Tibial artery (tissue), 4 donors: Measurements from ENCODE around the gene ATF5.
"Not testable (repeated sequence)": the region's sequence is repeated elsewhere in the genome, so short reads cannot be mapped to it uniquely, and the experiment has no call there.

Source experiments
- DNase-seq, 2 donors: peaks; one replicate each; pipeline ENCODE4 v3.0.0-alpha.2; 2019
- H3K27ac ChIP-seq, 2 donors: fragments of 200-600 bp; sonication (generic) in 1 of 2; 1 replicate in 1 of 2; 2 replicates in 1 of 2; pipeline ENCODE4 v1.5.1; 2018 to 2019; ENCODE audit warnings: mild to moderate bottlenecking in 1 of 2
- H3K27me3 ChIP-seq, 2 donors: fragments of 200-600 bp; sonication (generic) in 1 of 2; one replicate each; pipeline versions ENCODE4 v1.5.1 to v1.6.0; 2016 to 2019
- H3K36me3 ChIP-seq, 3 donors: fragments of 200-600 bp; sonication (generic) in 2 of 3; one replicate each; pipeline ENCODE4 v1.5.1; 2016 to 2019; ENCODE audit warnings: mild to moderate bottlenecking in 2 of 3
- H3K4me1 ChIP-seq, 4 donors: fragments of 200-600 bp; sonication (generic) in 2 of 4; 1 replicate in 3 of 4; 2 replicates in 1 of 4; pipeline ENCODE4 v1.5.1; 2016 to 2019
- H3K4me3 ChIP-seq, 2 donors: fragments of 200-600 bp; sonication (generic) in 1 of 2; 1 replicate in 1 of 2; 2 replicates in 1 of 2; pipeline ENCODE4 v1.5.1; 2018 to 2019; ENCODE audit warnings: mild to moderate bottlenecking in 2 of 2
- H3K9me3 ChIP-seq, 3 donors: fragments of 200-600 bp; sonication (generic) in 1 of 3; one replicate each; pipeline ENCODE4 v1.5.1; 2016 to 2019
- CTCF ChIP-seq, 2 experiments: fragments of 200-600 bp in 1 of 2; fragments of 450-650 bp in 1 of 2; IDR thresholded peaks; one replicate each; pipeline ENCODE4 v1.5.1; 2017 to 2019; ENCODE audit warnings: antibody characterized with exemption in 2 of 2, mild to moderate bottlenecking in 1 of 2, moderate library complexity in 1 of 2
- intact Hi-C: fragments of 100-400 bp; cut with DNase I; formaldehyde crosslinking; loops from one replicate; pipeline ENCODE4 v1.15.0; 2023; ENCODE audit warnings: low total_unique reads

Gene ATF5

GRCh38 chr19:49923055-49924003, 5.7 kb upstream of the ATF5 start:
- DNase-seq: no peak
- intact Hi-C loops: no loop called here
- Histone ChIP-seq H3K27me3 (no peaks in the 10 kb centered on the region), H3K36me3 (peaks cover 16 to 81% (median 45%) of the 10 kb centered on the region in 3 donors), H3K4me3 (no peak overlapping the region), H3K4me1 (peaks cover 0 to 26% (median 23%) of the 10 kb centered on the region in 4 donors), H3K9me3 (no peaks in the 10 kb centered on the region), H3K27ac (no peak overlapping the region)
- TF ChIP-seq CTCF (IDR thresholded peaks at IDR 0.05): no peak

GRCh38 chr19:49924004-49924880, 4.8 kb upstream of the ATF5 start:
- Histone ChIP-seq H3K4me3 (no peak overlapping the region), H3K36me3 (peaks cover 16 to 72% (median 45%) of the 10 kb centered on the region in 3 donors), H3K27ac (no peak overlapping the region), H3K9me3 (no peaks in the 10 kb centered on the region), H3K4me1 (peaks cover 0 to 30% (median 25%) of the 10 kb centered on the region in 4 donors), H3K27me3 (no peaks in the 10 kb centered on the region)
- intact Hi-C loops: no loop called here
- no peak for TF ChIP-seq CTCF (IDR thresholded peaks at IDR 0.05)
- no peak for DNase-seq

- H3K27ac ChIP-seq, H3K9me3 ChIP-seq, H3K27me3 ChIP-seq, intact Hi-C loops, H3K4me3 ChIP-seq, DNase-seq: not testable (repeated sequence)
- H3K4me1 ChIP-seq: peaks cover 0 to 30% (median 25%) of the 10 kb centered on the region in 4 donors
- H3K36me3 ChIP-seq: peaks cover 16 to 70% (median 45%) of the 10 kb centered on the region in 3 donors
Measured at GRCh38 chr19:49924881-49925210, 4.2 kb upstream of the ATF5 start.

- TF ChIP-seq CTCF (IDR thresholded peaks at IDR 0.05): no peak
- peaks cover 16 to 66% (median 45%) of the 10 kb centered on the region in 3 donors for H3K36me3 ChIP-seq
- intact Hi-C loops: no loop called here
Measured at GRCh38 chr19:49925486-49925885, 3.5 kb upstream of the ATF5 start.

GRCh38 chr19:49926515-49926914, 2.5 kb upstream of the ATF5 start:
- Histone ChIP-seq H3K27me3 (no peaks in the 10 kb centered on the region), H3K9me3 (no peaks in the 10 kb centered on the region), H3K36me3 (peaks cover 16 to 56% (median 39%) of the 10 kb centered on the region in 3 donors), H3K27ac (no peak overlapping the region), H3K4me1 (peaks cover 0 to 36% (median 25%) of the 10 kb centered on the region in 4 donors), H3K4me3 (no peak overlapping the region)
- no peak for DNase-seq
- intact Hi-C loops: no loop called here
- TF ChIP-seq CTCF (IDR thresholded peaks at IDR 0.05): no peak

More at GRCh38 chr19:49925486-49925885, 3.5 kb upstream of the ATF5 start:
- Histone ChIP-seq H3K9me3 (no peaks in the 10 kb centered on the region), H3K4me3 (no peak overlapping the region), H3K4me1 (peaks cover 0 to 36% (median 25%) of the 10 kb centered on the region in 4 donors), H3K27me3 (no peaks in the 10 kb centered on the region), H3K27ac (no peak overlapping the region)
- DNase-seq: no peak
